Testis (tissue), 3 donors: ENCODE data around the gene ATF7. TPM values are rescaled to one million over a fixed set of nuclear protein-coding genes. Genes with fewer than 3 reads are reported as not detected.
A peak's percentile ranks its signal among the peaks of the same experiment; 100 is the strongest.

Experiments
- DNase-seq: peaks from one replicate; pipeline ENCODE4 v3.0.0-alpha.2; 2019
- H3K27ac ChIP-seq, 2 donors: fragments of 200-600 bp; sonication (generic); one replicate each; pipeline ENCODE4 v1.5.1; 2019
- H3K27me3 ChIP-seq: fragments of 200-600 bp; sonication (generic); one replicate; pipeline ENCODE4 v1.5.1; 2019
- H3K36me3 ChIP-seq: fragments of 200-600 bp; sonication (generic); one replicate; pipeline ENCODE4 v1.5.1; 2017; ENCODE audit warnings: low read depth; ENCODE audit errors: missing control alignments
- H3K4me1 ChIP-seq: fragments of 200-600 bp; sonication (generic); one replicate; pipeline ENCODE4 v1.5.1; 2019
- H3K4me3 ChIP-seq, 2 donors: fragments of 200-600 bp; sonication (generic); one replicate each; pipeline ENCODE4 v1.5.1; 2017 to 2019
- H3K9me3 ChIP-seq: fragments of 200-600 bp; sonication (generic); one replicate; pipeline ENCODE4 v1.5.1; 2017
- POLR2A ChIP-seq: fragments of 450-650 bp; IDR thresholded peaks from one replicate; pipeline ENCODE4 v1.6.1; 2017; ENCODE audit warnings: antibody characterized with exemption, mild to moderate bottlenecking, moderate library complexity
- WGBS, 2 donors: methylation state at CpG; one replicate each; pipeline ENCODE4 v1.1.5; 2018; 5-methylcytosine and 5-hydroxymethylcytosine counted together
- intact Hi-C: fragments of 100-400 bp; cut with DNase I; formaldehyde crosslinking; loops from one replicate; pipeline ENCODE4 v1.15.1; 2023; ENCODE audit warnings: low total_unique reads
- polyA plus RNA-seq: library from polyadenylated mRNA; stranded (reverse); fragments of 350-450 nt; fragmentation: Illumina TruSeq; extraction: RNeasy Lipid Tissue Mini Kit (QIAGEN cat#74804); gene quantifications from one replicate; pipeline ENCODE4 v1.2.3, GENCODE V29; 2014; ENCODE audit warnings: low read depth, low replicate concordance; ENCODE audit not compliant: insufficient read depth
- total RNA-seq, 2 donors: library from RNA; depleted of rRNA; stranded (reverse); fragments of >200 nt; gene quantifications; one replicate each; pipeline ENCODE4 v1.2.3, GENCODE V29; 2016
- TF ChIP-seq, protein P1 (sequence below), 3 experiments: fragments of 450-650 bp in 2 of 3; fragments of 200-600 bp in 1 of 3; sonication (generic) in 1 of 3; IDR thresholded peaks; one replicate each; pipeline ENCODE4 v1.5.1; 2016 to 2019; ENCODE audit warnings: antibody characterized with exemption in 3 of 3, mild to moderate bottlenecking in 2 of 3, moderate library complexity in 1 of 3

Gene ATF7
- total and polyA plus RNA-seq, 3 donors from 2014 or later = 31.6 to 59.8 (median 55.1) TPM

- Histone ChIP-seq H3K27me3 (no peaks in the 10 kb centered on the region), H3K4me1 (peaks cover 37% of the 10 kb centered on the region), H3K27ac (no peak overlapping the region), H3K36me3 (no peaks in the 10 kb centered on the region), H3K4me3 (no peak overlapping the region), H3K9me3 (no peaks in the 10 kb centered on the region)
- no peak for TF ChIP-seq POLR2A
- DNase-seq = no peak
- 77 to 84% methylated on average over 1 of the region's 1 CpG for WGBS, 2 donors
- intact Hi-C loops = no loop called here
These were observed 64.6 kb downstream of the ATF7 start for GRCh38 chr12:53561590-53561953.

DNA sequence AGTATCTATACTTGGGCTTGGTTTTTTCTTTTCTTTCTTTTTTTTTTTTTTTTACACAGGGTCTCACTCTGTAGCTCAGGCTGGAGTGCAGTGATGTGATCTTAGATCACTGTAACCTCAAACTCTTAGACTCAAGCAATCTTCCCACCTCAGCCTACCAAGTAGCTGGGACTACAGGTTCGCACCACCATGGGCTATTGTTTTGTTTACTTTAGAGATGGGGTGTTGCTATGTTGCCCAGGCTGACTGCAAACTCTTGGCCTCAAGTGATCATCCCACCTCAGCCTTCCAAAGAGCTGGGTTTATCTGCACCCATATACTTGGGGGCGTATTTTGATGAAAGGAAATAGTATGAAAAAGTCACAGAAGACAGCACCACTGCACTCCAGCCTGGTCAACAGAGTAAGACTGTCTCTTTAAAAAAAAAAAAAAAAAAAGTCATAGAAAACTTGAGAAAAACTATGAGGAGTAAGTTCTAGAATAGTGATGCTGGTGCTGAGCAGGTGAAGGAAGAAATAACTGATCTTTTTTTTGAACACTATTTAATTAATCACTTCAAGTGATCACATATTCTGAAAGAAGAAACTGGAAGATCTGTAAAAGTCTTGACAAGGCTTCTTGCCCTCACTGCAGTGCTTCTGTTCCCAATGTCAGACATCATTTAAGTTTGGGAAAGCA lies 65.1 kb downstream of the ATF7 start:
- H3K9me3 ChIP-seq = no peaks in the 10 kb centered on the region
- peaks cover 35% of the 10 kb centered on the region for H3K4me1 ChIP-seq
- TF ChIP-seq POLR2A = no peak
- TF ChIP-seq, protein P1, sequence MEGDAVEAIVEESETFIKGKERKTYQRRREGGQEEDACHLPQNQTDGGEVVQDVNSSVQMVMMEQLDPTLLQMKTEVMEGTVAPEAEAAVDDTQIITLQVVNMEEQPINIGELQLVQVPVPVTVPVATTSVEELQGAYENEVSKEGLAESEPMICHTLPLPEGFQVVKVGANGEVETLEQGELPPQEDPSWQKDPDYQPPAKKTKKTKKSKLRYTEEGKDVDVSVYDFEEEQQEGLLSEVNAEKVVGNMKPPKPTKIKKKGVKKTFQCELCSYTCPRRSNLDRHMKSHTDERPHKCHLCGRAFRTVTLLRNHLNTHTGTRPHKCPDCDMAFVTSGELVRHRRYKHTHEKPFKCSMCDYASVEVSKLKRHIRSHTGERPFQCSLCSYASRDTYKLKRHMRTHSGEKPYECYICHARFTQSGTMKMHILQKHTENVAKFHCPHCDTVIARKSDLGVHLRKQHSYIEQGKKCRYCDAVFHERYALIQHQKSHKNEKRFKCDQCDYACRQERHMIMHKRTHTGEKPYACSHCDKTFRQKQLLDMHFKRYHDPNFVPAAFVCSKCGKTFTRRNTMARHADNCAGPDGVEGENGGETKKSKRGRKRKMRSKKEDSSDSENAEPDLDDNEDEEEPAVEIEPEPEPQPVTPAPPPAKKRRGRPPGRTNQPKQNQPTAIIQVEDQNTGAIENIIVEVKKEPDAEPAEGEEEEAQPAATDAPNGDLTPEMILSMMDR (IDR thresholded peaks at IDR 0.05) = no peak
- H3K4me3 ChIP-seq = no peak overlapping the region
- H3K36me3 ChIP-seq = no peaks in the 10 kb centered on the region
- intact Hi-C loops = no loop called here
- no peaks in the 10 kb centered on the region for H3K27me3 ChIP-seq
- WGBS, 2 donors = 77 to 85% methylated on average over 2 of the region's 2 CpGs
- no peak for DNase-seq
- peak overlapping the region in 1 of 2 donors; percentile 64 for H3K27ac ChIP-seq

- intact Hi-C loops = no loop called here
- TF ChIP-seq, protein P1 (IDR thresholded peaks at IDR 0.05) = no peak
- TF ChIP-seq POLR2A = no peak
- no peaks in the 10 kb centered on the region for H3K36me3 ChIP-seq
- peak; percentile 36 for DNase-seq
- no peak overlapping the region for H3K4me3 ChIP-seq
- H3K9me3 ChIP-seq = no peaks in the 10 kb centered on the region
- no peaks in the 10 kb centered on the region for H3K27me3 ChIP-seq
- peaks cover 35% of the 10 kb centered on the region for H3K4me1 ChIP-seq
- WGBS, 2 donors = 42 to 47% methylated on average over 6 of the region's 6 CpGs
- peak overlapping the region in 1 of 2 donors; percentile 64 for H3K27ac ChIP-seq
These were observed 65.8 kb downstream of the ATF7 start for GRCh38 chr12:53560351-53560750.

DNA sequence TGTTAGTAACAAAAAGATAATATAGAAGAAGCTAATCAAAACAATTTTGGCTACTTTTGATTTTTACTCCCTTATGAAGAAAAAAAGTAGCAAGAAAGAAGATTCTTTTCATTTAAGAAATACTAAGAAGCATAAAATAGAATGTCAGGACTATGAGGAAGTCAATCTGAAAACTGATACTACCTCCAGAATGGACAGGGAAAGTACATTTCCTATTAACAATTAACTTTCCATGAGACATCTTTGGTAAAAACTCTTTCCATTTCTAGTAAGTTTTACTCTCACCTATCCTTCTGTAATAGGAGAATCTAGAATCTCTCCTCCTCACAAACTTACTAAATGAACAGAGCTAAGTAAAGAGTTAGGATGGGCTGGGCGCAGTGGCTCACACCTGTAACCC lies 67.6 kb downstream of the ATF7 start:
- no peak for DNase-seq
- intact Hi-C loops = no loop called here
- H3K4me1 ChIP-seq = peaks cover 28% of the 10 kb centered on the region
- no peaks in the 10 kb centered on the region for H3K9me3 ChIP-seq
- H3K36me3 ChIP-seq = no peaks in the 10 kb centered on the region
- H3K4me3 ChIP-seq = no peak overlapping the region
- H3K27ac ChIP-seq = peak overlapping the region; percentile 56 to 61
- WGBS, 2 donors = 94 to 96% methylated on average over 1 of the region's 1 CpG
- no peak for TF ChIP-seq POLR2A
- TF ChIP-seq, protein P1 (IDR thresholded peaks at IDR 0.05) = no peak
- no peaks in the 10 kb centered on the region for H3K27me3 ChIP-seq

DNA sequence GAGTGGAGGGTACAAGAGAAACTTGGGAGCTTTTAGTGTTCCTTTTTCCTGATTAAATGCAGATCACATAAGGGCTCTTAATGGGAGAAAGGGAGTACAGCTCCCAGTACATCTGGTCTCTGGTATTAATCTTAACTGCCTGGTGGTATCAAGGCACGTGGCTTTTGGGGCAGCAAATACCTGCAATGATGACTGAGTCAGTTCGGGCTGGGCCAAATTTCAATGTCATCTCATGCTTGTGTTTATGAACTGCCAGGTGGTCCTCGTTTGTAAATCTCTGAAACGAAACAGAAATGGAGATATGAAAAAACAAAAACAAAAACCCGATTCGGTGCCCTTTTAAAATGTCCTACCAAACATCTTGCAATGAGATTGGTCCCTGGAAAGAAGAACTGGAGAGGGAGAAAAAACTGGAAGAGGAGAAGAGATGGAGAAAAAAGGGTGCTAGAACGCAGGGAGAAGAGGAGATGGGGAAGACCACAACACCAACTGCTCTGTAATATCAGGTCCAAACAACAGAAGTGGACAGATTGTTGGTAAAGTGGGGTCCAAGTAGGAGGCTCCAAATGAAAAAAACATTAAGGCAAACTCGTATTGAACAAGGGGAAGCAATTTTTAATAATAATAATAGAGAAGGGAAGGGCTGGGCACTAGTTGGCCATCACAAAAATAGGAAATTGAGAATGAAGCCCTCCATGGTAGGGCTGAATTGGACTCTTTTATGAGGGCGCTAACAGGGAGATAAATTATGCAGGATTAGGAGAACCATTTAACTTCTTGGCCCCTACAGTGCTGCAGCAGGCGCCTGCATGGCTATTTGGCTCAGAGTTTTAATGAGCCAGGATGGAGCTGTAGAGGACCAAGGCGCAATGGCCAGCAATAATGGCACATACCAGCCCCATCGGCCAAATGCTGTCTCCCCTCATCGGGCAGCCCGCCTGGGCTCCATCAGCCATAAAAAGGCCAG lies 73.5 kb downstream of the ATF7 start:
- Histone ChIP-seq H3K27ac (no peak overlapping the region), H3K4me3 (no peak overlapping the region), H3K36me3 (no peaks in the 10 kb centered on the region), H3K4me1 (peaks cover 5% of the 10 kb centered on the region), H3K27me3 (no peaks in the 10 kb centered on the region), H3K9me3 (no peaks in the 10 kb centered on the region)
- WGBS, 2 donors = 81 to 82% methylated on average over 14 of the region's 14 CpGs
- intact Hi-C loops = no loop called here
- DNase-seq = no peak
- no peak for TF ChIP-seq POLR2A
